Astrocyte of the cerebellum (primary cell): ENCODE results near the gene SCNN1B.
"Not testable (repeated sequence)": the region's sequence is repeated elsewhere in the genome, so short reads cannot be mapped to it uniquely, and the experiment has no call there.

Experiments
- DNase-seq: peaks from one replicate; pipeline ENCODE4 v3.0.0-alpha.2; 2011; ENCODE audit warnings: low read depth
- H3K4me3 ChIP-seq: 2 replicates; pipeline ENCODE4 v1.5.1; 2011; ENCODE audit warnings: mild to moderate bottlenecking, low read depth, low read length, moderate library complexity
- in situ Hi-C: cut with HindIII; loops from 2 replicates; pipeline ENCODE4 v1.10.0; 2017; ENCODE audit warnings: low sequenced_read_pairs
- TF ChIP-seq, protein P1 (sequence below): IDR thresholded peaks from 2 replicates; pipeline ENCODE4 v1.5.1; 2012; ENCODE audit warnings: low read length, low read depth, moderate library complexity, mild to moderate bottlenecking; ENCODE audit errors: missing control alignments

SCNN1B gene

DNA sequence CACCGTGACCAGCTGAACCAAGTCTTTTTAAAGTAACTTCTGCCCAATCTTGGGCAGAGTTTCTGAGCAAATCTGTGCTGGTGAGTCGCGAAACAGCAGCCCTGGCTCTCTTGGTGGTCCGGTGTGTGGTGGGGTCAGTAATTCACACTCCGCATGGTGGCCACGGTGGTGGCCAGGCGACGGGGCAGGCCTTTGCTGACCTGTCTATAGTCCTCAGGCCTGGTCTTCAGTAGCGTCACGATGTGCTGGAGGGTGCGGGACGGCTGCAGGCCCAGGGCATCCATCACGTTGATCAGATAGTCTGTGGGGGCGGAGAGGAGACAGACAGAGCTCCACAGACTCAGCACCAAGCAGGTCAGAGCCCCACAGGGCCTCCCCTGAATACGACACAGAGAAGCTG lies 86.7 kb downstream of the SCNN1B start:
- TF ChIP-seq, protein P1, sequence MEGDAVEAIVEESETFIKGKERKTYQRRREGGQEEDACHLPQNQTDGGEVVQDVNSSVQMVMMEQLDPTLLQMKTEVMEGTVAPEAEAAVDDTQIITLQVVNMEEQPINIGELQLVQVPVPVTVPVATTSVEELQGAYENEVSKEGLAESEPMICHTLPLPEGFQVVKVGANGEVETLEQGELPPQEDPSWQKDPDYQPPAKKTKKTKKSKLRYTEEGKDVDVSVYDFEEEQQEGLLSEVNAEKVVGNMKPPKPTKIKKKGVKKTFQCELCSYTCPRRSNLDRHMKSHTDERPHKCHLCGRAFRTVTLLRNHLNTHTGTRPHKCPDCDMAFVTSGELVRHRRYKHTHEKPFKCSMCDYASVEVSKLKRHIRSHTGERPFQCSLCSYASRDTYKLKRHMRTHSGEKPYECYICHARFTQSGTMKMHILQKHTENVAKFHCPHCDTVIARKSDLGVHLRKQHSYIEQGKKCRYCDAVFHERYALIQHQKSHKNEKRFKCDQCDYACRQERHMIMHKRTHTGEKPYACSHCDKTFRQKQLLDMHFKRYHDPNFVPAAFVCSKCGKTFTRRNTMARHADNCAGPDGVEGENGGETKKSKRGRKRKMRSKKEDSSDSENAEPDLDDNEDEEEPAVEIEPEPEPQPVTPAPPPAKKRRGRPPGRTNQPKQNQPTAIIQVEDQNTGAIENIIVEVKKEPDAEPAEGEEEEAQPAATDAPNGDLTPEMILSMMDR: no peak
- DNase-seq: no peak
- H3K4me3 ChIP-seq: no peak overlapping the region
- in situ Hi-C loops: no loop called here

DNA sequence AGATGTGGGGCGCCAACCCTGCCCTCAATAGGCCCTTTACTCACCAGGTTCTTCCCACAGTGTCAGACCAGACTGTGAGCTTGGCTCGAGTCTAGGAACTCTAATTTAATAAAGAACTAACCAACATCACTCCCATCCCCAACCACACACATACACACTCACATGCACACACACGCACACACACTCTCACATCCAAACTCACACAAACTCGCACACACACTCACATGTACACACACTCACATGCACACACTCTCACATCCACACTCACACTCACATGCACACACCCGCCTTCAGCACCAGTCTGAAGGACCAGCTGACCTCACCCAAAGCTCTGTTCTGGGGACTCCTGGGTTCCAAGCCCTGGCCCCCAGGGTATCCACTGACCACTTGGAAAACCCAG lies 87.1 kb downstream of the SCNN1B start:
- in situ Hi-C loops: no loop called here

DNA sequence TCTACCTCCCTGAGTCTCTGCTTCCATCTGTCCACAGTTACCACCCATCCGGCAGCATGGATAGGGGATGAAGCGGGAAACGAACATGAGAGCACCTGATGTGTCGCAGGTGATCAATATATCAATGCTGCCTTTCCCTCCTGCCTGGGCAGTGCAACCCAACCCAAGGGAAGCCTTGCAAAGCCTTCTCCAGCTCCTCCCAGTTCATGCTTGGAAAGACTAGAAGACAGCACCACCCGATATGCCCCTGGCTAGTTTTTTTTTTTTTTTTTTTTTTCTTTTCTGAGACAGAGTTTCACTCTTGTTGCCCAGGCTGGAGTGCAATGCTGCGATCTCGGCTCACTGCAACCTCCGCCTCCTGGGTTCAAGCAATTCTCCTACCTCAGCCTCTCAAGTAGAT lies 87.8 kb downstream of the SCNN1B start:
- H3K4me3 ChIP-seq, in situ Hi-C loops, DNase-seq: not testable (repeated sequence)

More for the DNA sequence above, 87.1 kb downstream of the SCNN1B start:
- H3K4me3 ChIP-seq: no peak overlapping the region
- TF ChIP-seq, protein P1: no peak
- no peak for DNase-seq

DNA sequence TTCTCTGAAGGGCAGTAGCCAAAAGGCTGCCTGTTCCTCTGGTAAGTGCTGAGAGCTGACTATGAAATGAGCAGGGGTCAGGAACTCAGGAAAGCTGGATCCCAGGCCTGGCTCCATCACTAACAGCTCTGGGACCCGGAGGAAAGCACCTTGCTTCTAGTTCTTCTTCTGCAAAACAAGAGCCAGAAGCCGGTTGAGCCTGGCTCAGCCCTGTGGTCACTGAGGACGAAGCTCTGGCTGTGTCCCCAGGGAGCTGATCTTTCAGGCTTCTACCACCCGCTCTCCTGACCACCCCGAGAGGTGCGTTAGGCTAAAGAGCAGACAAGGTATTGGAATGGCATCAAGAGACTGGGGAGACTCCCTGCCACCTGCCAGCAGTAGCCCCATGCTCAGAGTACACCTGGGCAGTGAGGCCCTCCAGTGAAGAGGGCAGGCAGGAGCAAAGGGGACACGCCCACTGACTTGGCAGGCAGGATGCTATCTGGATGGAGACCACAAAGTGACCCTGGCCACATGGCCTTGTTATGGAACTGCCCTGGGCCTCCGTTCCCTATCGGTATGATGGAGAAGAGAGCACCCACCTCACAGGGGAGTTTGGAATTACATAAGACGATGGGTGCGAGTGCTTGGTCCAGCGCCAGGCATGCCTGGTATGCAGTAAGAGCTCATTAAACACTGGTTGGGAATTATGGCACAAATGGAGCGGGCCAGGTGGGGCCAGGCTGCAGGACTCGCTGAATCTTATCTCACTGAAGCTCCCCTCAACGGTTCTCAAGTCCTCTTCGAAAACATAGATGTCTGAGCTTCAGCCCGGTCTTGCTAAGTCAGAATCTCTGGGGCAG lies 89.5 kb downstream of the SCNN1B start:
- H3K4me3 ChIP-seq: no peak overlapping the region
- in situ Hi-C loops: no loop called here
- TF ChIP-seq, protein P1: no peak
- DNase-seq: no peak

DNA sequence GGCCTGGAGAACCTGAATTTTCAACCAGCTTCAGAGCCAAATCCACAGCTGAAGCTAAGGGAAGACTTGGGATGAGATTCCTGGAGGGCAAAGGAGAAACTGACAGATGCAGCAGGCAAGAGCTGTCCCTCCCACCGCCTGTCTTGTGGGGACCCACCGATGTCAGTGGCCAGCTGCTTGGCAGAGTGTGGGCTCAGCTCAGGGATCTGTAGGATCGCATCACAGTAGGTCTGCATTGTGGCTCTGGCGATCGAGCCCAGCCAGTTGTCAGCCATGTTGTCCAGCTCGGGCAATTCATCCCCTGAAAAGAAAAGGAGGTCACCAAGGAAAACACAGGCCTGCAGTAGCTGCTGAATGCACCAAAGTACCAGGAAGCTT lies 90.1 kb downstream of the SCNN1B start:
- in situ Hi-C loops: no loop called here
- DNase-seq: no peak
- H3K4me3 ChIP-seq: no peak overlapping the region
- TF ChIP-seq, protein P1: no peak

DNA sequence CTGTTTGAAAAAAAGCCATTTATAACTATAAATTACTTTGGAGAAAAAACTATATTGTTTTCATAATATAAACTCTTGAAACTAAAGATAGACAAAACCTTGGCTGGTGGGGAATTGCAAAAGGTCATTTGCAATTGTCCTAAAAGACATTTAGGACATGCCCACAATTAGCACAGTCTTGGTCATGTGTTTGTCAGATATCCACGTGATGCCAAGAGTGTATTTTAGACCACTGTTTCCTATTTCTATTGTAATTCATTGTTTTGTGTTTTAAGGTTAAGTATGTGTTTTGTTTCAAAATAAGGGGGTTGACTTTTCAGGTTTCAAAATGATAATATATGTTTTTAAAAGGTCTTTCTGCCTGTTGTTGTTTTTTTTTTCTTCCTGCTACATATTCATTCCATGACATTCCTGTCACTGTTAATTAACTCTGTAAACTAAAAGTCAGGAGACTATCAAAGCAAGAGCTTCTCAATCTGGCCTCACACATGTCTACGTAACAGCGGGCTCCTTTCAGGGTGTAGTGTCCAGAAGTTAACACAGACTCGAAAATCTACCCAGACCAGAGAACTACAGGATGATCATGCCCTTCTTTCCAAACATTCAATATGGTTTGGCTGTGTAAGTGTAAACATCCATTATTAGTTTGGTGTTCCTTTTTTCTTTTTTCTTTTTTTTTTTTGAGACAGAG lies 92.2 kb downstream of the SCNN1B start:
- in situ Hi-C loops: no loop called here
- TF ChIP-seq, protein P1: no peak
- DNase-seq: no peak
- no peak overlapping the region for H3K4me3 ChIP-seq

DNA sequence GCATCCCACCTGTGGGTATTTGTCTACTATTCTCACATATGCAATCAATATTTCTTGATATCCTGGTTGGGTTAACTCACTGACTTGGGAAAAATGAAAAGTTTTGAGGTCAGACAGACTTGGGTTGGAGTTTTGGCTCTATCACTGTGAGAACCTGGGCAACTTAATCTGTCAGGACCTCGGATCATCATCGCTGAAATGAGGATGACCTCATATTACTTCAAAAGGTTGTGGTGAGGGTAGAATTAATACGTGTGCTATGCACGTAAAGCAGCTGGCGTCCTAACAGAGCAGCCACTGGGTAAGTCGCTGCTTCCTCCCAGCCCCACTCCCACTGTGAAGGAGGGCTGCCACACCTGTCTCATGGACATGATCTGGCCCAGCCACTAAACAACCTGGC lies 93.6 kb downstream of the SCNN1B start:
- DNase-seq: no peak
- TF ChIP-seq, protein P1: no peak
- in situ Hi-C loops: no loop called here
- H3K4me3 ChIP-seq: no peak overlapping the region
